NCI-H510A (cell line): Measurements from ENCODE around the gene VAMP2.

Experiments
- DNase-seq: peaks from one replicate; lab custom pipeline; 2025; lab: John Stamatoyannopoulos, UW

Gene VAMP2

GRCh38 chr17:8155231-8155995 is 7.3 kb downstream of the VAMP2 start:
- no peak for DNase-seq

DNA sequence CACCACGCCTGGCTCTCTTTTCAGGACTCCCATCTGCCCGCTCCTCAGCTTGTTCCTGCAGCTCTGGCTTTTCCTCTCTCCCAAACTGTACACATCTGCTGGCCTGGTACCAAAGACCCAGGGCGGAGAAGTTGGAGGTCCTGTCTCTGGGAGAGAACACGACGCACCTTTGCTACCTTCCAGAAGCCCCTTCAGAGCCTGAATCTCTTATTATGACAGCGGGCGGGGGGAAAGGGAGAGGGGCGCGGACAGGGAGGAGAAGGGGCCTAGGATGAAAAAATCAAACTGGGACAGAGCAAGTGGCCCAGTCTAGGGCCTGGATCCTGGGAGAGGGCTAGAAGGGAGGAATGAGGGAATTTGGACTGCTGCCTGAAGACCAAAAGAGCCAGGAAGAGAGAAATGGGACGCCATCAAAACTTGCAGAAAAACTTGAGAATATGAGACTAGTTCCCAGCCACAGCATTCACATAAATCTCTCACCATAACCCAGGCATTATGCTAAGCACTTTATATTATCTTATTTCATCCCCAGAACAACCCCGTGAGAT is 8.1 kb downstream of the VAMP2 start:
- DNase-seq = no peak

GRCh38 chr17:8153957-8154607 is 8.7 kb downstream of the VAMP2 start:
- peak; percentile 50 for DNase-seq

DNA sequence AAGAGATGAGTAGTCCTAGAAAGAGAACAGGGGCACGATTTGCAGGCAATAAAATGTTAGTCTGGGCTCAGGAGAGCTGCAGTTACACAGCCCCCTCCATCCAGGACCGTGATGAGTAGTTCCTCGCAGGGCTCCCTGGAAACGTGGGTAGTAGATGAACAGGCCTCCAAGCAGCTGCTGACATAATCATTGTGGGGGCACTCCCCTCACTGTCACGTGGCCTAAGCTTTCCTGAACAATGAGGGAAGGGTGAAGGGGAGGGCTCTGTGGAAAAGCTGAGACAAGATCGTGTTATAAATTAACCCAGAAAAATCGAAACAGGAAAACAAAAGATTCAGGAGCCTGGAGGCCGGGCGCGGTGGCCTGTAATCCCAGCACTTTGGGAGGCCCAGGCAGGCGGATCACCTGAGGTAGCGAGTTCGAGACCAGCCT is 9.2 kb downstream of the VAMP2 start:
- no peak for DNase-seq

- no peak for DNase-seq
Measured at GRCh38 chr17:8153031-8153451, 9.7 kb downstream of the VAMP2 start.

DNA sequence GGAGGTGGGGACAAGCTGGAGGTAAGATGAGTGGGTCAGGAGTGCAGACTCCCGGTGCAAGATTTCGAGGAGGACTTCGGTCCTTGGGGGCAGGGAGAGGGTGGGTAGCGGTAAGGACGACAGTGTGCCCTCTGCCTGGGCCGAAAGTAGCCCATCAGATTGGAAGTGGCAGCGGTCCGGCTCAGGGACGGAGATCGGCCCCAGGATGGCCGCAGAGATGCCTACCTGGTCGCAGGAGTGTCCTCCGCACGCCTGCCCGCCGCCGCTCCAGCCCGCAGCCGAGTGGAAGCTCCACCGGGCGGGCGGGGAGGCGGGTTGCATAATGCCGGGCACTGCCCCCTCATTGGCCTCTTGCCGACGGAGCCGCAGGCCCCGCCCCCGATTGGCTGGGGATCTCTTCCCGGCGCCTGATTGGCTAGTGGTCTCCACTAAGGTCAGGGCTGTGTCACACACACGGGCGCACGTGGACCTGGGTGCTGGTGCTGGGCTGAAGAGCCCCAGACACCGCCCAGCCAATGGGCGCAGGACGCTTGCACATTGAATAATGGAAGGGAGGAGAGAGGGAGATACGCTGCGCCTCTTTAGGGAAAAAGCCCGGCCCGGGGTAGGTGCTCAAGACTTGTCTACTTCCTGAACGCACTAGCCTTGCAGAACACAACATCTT is 10.5 kb downstream of the VAMP2 start, which contains the start of gene PER1:
Gene PER1, minus strand, starts transcription at position 293 of the 664 bp plus-strand sequence. CDS start 1,698 bp downstream, outside the sequence.
- DNase-seq = peak; percentile 89

GRCh38 chr17:8151641-8152111 is 11.1 kb downstream of the VAMP2 start:
- DNase-seq = no peak

DNA sequence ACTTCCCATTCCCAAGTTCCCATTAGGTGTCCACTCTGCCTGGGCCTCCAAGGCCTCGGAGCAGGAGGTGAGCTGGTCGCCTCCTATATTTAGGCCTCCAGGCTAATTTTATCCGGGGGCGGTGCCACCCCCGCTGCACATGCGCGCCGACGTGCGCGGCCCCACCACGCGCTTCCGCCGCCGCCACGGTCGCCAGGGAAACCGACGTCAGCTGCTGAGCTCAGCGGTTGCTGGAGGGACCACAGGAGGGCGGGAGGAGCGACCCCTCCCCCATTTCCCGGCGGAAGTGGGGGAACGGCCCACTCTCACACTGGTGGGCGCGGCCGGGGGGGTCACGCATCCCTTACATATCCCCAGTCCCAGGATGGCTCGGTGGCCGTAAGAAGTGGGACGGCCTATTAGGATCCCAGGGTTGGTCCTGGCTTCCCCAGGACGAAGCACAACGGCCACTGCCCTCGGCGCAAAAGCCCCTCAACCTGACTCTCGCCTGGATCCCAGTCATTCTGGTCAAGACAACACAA is 11.6 kb downstream of the VAMP2 start:
- peak; percentile 63 for DNase-seq

GRCh38 chr17:8150194-8151119 is 12.3 kb downstream of the VAMP2 start:
- DNase-seq = no peak

DNA sequence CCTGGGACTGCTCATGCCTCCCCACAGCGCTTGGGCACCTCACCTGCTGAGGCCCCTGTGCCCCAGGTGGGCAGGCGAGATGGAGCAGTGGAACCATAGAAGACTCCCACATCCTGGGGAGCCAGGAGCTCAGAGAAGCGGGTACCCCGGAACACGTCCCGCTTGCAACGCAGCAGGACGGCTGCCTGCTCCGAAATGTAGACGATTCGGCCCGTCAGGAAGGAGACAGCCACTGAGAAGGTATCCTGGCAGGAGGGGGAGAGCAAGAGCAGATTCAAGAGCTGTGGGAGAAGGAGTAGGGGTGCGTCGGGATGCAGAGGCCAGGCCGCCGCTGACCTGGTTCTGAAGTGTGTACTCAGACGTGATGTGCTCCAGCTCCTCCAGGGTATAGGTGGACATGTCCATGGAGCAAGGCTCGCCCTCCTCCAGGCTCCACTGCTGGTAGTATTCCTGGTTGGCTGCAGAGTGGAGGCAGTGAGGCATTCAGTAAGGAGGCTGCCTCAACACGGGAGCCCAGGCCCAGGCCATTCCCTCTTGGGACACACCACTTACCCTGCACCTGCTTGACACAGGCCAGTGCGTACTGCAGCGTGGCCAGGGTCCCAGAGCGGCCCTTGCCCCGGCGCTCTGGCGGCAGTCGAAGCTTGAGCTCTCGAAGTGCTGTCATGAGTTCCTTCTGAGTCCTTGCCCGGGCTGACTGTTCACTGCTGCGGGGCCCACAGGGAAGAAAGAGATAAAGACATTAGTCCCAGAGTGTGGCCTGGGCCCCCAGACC is 13.1 kb downstream of the VAMP2 start:
- no peak for DNase-seq

DNA sequence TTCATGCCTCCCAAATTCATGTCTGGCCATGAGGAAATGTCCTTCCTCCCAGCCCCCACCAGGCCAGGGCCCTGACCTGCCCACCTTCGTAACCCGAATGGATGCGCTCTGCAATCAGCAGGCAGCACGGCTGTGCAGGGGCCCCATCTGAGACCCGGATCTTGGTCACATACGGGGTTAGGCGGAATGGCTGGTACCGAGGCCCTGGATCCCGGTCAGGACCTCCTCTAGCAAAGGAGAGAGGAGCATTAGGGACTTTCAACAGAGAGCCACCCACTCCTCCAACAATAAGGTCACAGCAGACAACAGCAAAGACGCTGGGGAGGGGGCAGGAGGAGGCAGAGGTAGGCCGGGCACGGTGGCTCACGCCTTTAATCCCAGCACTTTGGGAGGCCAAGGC is 14.2 kb downstream of the VAMP2 start:
- DNase-seq = no peak

DNA sequence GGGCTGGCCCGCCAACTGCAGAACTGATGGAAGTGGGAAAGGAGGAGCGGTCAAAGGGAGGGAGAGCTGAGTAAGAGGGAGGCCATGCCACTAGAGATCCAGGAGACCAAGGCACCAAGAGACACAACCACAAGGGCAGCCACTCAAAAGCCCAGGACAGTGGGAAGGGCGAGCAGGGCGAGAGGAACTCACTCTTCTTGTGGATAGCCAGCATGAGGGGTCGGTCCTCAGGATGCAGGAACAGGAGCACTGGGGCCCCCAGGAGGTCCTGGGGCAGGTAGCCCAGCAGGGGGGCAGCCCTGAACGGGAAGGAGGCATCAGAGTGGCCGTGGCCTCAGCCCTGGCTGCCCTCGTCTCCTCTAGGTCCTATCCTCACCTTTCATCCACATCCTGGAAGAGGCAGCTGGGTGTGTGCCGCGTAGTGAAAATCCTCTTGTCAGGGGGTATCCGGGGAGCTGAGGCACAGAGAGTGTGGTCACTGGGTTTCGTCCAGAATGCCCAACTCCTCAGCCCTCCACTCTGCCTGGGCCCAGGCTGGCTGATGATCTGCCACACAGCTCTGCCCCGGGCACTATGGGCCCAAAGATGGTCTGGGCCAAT is 14.8 kb downstream of the VAMP2 start:
- DNase-seq = no peak

- no peak for DNase-seq
Measured at GRCh38 chr17:8147141-8147804, 15.5 kb downstream of the VAMP2 start.

DNA sequence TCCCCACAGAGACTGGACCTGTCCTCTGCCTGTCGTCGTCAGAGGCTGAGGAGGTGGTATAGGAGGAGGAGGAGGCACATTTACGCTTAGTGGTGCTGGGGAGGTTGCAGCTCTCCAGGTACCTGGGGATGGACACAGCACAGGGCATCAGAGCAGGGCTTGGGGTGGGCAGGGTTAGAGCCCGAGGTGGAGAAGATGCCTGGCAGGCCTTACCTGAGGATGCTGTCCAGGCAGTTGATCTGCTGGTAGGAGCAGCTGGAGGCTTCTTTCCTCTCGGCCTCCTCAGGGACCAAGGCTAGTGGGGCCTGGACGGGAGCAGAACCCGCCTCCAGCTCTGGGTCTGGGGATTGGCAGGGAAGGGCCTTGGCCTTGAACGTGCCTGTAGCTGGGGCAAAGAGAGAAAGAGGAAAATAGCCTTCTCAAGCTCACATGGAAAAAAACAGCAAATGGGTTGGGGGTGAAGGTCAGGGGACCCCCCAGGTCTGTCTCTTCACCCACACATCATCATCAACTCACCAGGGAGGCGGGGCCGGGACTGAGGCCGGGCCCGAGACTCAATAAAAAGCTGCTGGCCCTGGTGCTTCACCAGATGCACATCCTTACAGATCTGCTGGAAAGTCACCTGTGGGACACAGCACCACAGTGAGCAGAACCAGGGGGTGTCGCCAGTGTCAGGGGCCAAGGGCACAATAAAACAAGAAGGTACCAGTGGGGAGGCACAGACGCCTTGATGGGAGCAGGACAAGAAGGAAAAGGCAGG is 16.2 kb downstream of the VAMP2 start:
- DNase-seq = no peak

DNA sequence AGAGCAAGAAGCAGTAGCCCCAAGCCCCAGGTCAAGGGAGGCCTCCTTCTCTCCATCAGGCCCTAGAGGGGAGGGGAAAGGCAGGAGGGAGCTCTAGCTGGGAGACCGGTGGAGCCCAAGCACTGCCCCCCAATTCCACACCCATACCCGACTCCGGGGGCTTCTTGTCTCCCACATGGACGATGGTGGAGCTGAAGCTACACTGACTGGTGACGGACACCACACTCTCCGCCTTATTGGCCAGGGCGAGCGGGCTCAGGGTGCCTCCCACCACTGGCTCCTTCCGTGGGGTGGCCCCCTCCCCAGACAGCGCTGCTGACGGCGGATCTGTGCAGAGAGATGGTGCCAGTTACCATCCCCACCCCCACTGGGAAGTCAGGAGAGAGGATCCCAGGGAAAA is 16.9 kb downstream of the VAMP2 start:
- no peak for DNase-seq

DNA sequence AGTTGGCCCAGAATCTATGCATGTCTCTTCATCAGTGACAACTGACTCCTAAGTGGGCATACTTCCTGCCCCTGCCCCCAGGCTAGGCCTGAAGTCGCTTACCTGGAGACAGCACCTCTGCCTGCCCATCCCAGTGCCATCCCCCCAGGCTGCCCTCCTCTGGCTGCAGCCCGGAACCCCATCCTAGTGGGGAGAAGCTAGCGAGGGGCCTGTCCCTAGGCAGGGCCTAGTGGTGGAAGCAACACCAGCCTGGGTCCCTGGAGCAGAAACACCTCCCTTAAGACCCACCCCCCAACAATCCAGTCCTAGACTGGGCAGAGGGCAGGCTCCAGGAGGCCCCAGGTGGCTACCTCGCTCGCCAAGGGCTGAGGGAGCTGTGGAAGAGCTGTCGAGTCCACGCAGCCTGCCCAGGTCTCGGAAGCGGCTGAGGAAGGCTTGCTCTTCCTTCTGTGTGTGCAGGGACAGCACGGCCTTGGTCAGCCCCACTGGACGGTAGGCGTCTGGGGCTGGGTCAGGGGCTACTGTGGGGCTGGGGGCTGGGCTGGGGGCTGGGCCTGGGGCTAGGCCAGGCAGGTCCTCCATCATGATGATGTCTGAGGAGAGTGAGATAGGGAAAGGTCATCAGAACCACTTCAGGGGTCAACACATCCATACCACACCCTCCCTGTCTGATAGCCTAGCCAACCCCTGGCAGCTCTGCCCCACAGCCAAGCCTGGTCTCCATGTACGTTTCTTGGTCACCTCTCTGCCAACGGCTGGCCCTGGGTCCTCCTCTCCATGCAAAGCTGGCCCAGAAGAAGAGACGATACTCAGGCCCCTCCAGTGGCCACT is 18.1 kb downstream of the VAMP2 start:
- no peak for DNase-seq

DNA sequence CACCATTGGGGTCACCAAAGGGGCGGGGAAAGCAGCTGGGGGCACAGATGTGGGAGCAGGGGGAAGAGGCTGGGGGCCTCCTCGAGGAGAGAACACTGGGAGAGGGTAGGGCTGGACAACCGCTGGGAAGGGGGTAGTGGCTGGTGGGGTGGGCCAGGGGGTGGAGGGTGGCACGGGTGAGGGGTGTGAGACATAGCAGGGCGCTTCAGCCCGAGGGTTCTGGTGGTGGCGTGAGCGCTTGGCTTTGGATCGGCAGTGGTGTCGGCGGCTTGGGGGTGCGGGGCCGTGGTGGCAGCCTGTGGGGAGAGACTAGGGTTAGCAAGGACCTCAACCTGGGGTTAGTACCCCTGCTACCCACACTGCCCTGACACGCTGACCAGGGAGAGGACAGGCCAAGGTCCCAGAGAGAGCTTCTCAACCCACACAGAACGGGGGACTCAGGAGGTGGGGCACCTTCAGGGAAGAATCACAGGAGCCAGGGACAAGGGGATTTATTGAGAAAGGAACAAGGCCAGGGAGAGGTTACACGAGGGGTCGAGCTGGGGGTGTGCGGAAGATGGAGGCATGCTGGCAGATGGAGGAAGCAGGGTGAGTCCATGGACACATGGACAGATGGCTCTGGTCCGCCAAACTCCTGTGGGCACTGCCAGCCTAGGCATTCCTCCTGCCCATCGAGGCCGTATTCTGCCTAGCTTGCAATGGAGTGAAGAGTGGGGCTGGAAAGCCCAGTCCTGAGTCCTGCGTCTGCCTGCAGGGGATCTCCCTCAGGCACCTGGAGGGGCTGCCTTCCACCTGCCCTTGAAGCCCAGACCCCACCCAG is 19.0 kb downstream of the VAMP2 start:
- DNase-seq = no peak
